ENCODE data around the gene DTX4. TPM values are rescaled to one million over a fixed set of nuclear protein-coding genes. Genes with fewer than 3 reads are reported as not detected.
"Not testable (repeated sequence)": the region's sequence is repeated elsewhere in the genome, so short reads cannot be mapped to it uniquely, and the experiment has no call there.

Gene DTX4
- total RNA-seq, 1 experiment from 2014 or later: 7.6 TPM

DNA sequence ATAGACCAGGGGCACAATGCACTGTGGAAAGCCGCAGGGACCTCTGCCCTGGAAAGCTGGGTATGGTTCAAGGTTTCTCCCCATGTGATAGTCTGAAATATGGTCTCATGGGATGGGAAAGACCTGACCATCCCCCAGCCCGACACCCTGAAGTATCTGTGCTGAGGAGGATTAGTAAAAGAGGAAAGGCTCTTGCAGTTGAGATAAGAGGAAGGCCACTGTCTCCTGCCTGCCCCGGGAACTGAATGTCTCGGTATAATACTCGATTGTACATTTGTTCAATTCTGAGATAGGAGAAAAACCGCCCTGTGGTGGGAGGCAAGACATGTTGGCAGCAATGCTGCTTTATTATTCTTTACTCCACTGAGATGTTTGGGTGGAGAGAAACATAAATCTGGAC lies 35.4 kb upstream of the DTX4 start:
- POLR2A ChIA-PET; H2AFZ ChIP-seq (ENCODE audit: low read depth, low read length, poor library complexity, severe bottlenecking): not testable (repeated sequence)
- CTCF ChIA-PET: interaction anchor here (1.1 to 1.7 kb wide), 7 partner anchors 8 to 484 kb away, joined by 3 to 16 read pairs (median 4); partner anchors contain the start of gene FAM111B

DNA sequence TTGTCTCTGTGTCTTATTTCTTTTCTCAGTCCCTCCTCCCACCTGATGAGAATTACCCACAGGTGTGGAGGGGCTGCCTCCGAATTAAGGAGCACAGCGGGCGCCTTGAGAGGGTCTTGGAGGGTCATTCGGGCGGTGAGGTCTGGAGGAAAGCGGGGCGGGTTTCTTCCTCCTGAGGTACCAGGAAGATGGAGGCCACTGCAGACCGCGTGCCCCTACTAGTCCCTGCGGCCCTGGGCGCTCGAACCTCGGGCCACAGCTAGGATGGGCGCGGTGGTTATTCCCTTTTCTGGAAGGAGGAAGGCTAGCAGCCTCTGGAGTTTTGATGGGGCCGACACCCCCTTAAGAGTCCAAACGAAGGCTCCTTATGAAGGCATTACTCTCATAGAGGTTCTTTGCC lies 34.7 kb upstream of the DTX4 start:
- Histone ChIP-seq H3K27me3 (ENCODE audit: insufficient read depth, low read length) (no peaks in the 10 kb centered on the region), H3K9me3 (ENCODE audit: control insufficient read depth in 1 of 2, insufficient read depth in 1 of 2, low read depth in 1 of 2, low read length in 2 of 2) (peaks cover 0 to 4% of the 10 kb centered on the region in 2 experiments; a peak in 1 of 4 replicates), H3K9ac (ENCODE audit: low read length) (no peak overlapping the region), H3K9me2 (ENCODE audit: insufficient read depth) (no peaks in the 10 kb centered on the region), H3K36me3 (ENCODE audit: control insufficient read depth in 1 of 2, insufficient read depth in 2 of 2, low read length in 2 of 2) (0 out of 4 replicates have a peak, but pooled peaks cover 0 to 6% of the 10 kb centered on the region in 2 experiments), H3K4me2 (ENCODE audit: low read length) (no peak overlapping the region), H3K4me3 (replicated peaks in 1 of 2; ENCODE audit: low read depth in 1 of 2, low read length in 2 of 2) (no peak overlapping the region), H3K27ac (ENCODE audit: low read depth, low read length) (no peak overlapping the region), H3K79me2 (ENCODE audit: insufficient read depth, low read length) (no peaks in the 10 kb centered on the region), H3K4me1 (ENCODE audit: control insufficient read depth in 1 of 2, insufficient read depth in 2 of 2, low read length in 2 of 2) (peaks cover 0 to 10% of the 10 kb centered on the region in 2 experiments; a peak in 3 of 4 replicates), H4K20me1 (ENCODE audit: insufficient read depth) (no peaks in the 10 kb centered on the region), H2AFZ (ENCODE audit: low read depth, low read length, poor library complexity, severe bottlenecking) (no peak overlapping the region)
- CTCF ChIA-PET: no interaction called here
- no peak for DNase-seq (ENCODE audit: low read depth, low spot score)
- no TSS peak for BruUV-seq (replicated peaks)
- POLR2A ChIA-PET: no interaction called here
- intact Hi-C loops (cut with micrococcal nuclease): loop anchor here (2.0 to 5.0 kb wide), 3 partner anchors 85 to 350 kb away; no protein-coding TSS in a partner anchor
- no peak for ATAC-seq
- TF ChIP-seq, protein P1, sequence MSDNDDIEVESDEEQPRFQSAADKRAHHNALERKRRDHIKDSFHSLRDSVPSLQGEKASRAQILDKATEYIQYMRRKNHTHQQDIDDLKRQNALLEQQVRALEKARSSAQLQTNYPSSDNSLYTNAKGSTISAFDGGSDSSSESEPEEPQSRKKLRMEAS (IDR thresholded peaks at IDR 0.05): no peak
- TF ChIP-seq YY1 (IDR thresholded peaks at IDR 0.05; ENCODE audit: extremely low read depth, insufficient replicate concordance, low read depth, low read length): no peak
- TF ChIP-seq, protein P2, sequence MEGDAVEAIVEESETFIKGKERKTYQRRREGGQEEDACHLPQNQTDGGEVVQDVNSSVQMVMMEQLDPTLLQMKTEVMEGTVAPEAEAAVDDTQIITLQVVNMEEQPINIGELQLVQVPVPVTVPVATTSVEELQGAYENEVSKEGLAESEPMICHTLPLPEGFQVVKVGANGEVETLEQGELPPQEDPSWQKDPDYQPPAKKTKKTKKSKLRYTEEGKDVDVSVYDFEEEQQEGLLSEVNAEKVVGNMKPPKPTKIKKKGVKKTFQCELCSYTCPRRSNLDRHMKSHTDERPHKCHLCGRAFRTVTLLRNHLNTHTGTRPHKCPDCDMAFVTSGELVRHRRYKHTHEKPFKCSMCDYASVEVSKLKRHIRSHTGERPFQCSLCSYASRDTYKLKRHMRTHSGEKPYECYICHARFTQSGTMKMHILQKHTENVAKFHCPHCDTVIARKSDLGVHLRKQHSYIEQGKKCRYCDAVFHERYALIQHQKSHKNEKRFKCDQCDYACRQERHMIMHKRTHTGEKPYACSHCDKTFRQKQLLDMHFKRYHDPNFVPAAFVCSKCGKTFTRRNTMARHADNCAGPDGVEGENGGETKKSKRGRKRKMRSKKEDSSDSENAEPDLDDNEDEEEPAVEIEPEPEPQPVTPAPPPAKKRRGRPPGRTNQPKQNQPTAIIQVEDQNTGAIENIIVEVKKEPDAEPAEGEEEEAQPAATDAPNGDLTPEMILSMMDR (IDR thresholded peaks at IDR 0.05 in 2 of 3, conservative IDR thresholded peaks at IDR 0.05 in 1 of 3; ENCODE audit: borderline replicate concordance in 1 of 3, insufficient read depth in 1 of 3, low read depth in 2 of 3, low read length in 2 of 3): no peak
- TF ChIP-seq JUND (IDR thresholded peaks at IDR 0.05): no peak
- TF ChIP-seq SIN3A (IDR thresholded peaks at IDR 0.05; ENCODE audit: low read depth): no peak
- TF ChIP-seq, protein P3, sequence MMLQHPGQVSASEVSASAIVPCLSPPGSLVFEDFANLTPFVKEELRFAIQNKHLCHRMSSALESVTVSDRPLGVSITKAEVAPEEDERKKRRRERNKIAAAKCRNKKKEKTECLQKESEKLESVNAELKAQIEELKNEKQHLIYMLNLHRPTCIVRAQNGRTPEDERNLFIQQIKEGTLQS (IDR thresholded peaks at IDR 0.05): no peak
- TF ChIP-seq FOSL1 (IDR thresholded peaks at IDR 0.05; ENCODE audit: low read depth): no peak
- no peak for TF ChIP-seq RAD21 (IDR thresholded peaks at IDR 0.05; ENCODE audit: low read depth)
- no peak for TF ChIP-seq TCF7L2 (IDR thresholded peaks at IDR 0.05; ENCODE audit: borderline replicate concordance, extremely low read depth, insufficient read depth, insufficient read length)
- TF ChIP-seq CEBPB (IDR thresholded peaks at IDR 0.05; ENCODE audit: low read depth): no peak
- no peak for TF ChIP-seq EGR1 (IDR thresholded peaks at IDR 0.05; ENCODE audit: low read depth)
- TF ChIP-seq ELF1 (IDR thresholded peaks at IDR 0.05; ENCODE audit: borderline replicate concordance, low read depth): no peak
- no peak for TF ChIP-seq ZNF274 (IDR thresholded peaks at IDR 0.05; ENCODE audit: low read depth, low read length)
- no peak for TF ChIP-seq POLR2A (IDR thresholded peaks at IDR 0.05; ENCODE audit: borderline replicate concordance, extremely low read depth, insufficient read depth, insufficient read length)
- TF ChIP-seq SP1 (IDR thresholded peaks at IDR 0.05; ENCODE audit: low read depth): no peak
- TF ChIP-seq EZH2 (IDR thresholded peaks at IDR 0.05): no peak
- RAD21 ChIA-PET (ENCODE audit: low non-redundant PET in 1 of 2, low total read pairs in 2 of 2, uncharacterized antibody in 2 of 2, unreplicated experiment in 2 of 2): no interaction called here

More for the DNA sequence above, 35.4 kb upstream of the DTX4 start:
- H3K4me2 ChIP-seq (ENCODE audit: low read length): peak overlapping the region; percentile 60; the same call in 1 of the 2 replicates
- BruUV-seq (replicated peaks); H3K36me3 ChIP-seq (ENCODE audit: control insufficient read depth in 1 of 2, insufficient read depth in 2 of 2, low read length in 2 of 2); H3K4me1 ChIP-seq (ENCODE audit: control insufficient read depth in 1 of 2, insufficient read depth in 2 of 2, low read length in 2 of 2); H3K9ac ChIP-seq (ENCODE audit: low read length); H3K79me2 ChIP-seq (ENCODE audit: insufficient read depth, low read length); H3K9me2 ChIP-seq (ENCODE audit: insufficient read depth); H3K4me3 ChIP-seq (replicated peaks in 1 of 2; ENCODE audit: low read depth in 1 of 2, low read length in 2 of 2); H3K9me3 ChIP-seq (ENCODE audit: control insufficient read depth in 1 of 2, insufficient read depth in 1 of 2, low read depth in 1 of 2, low read length in 2 of 2); H3K27ac ChIP-seq (ENCODE audit: low read depth, low read length); H3K27me3 ChIP-seq (ENCODE audit: insufficient read depth, low read length); DNase-seq (ENCODE audit: low read depth, low spot score); ATAC-seq; H4K20me1 ChIP-seq (ENCODE audit: insufficient read depth): not testable (repeated sequence)
- intact Hi-C loops (cut with micrococcal nuclease): loop anchor here (1.0 to 5.0 kb wide), 4 partner anchors 39 to 349 kb away; no protein-coding TSS in a partner anchor
- RAD21 ChIA-PET (ENCODE audit: low non-redundant PET in 1 of 2, low total read pairs in 2 of 2, uncharacterized antibody in 2 of 2, unreplicated experiment in 2 of 2): interaction anchor here in 1 of 2 experiments (1.8 kb wide), 1 partner anchor 30 kb away, joined by 5 read pairs; the partner anchor contains the start of gene FAM111B

All from HCT116 (cell line).